GM18505 (cell line): ENCODE data around the gene SERPINA9.

Experiments
- ATAC-seq: cut with Tn5 transposase; IDR thresholded peaks from one replicate; pipeline ENCODE4 v1.9.1; 2021; ENCODE audit not compliant: unreplicated experiment
- POLR2A ChIP-seq: IDR thresholded peaks from 4 replicates; pipeline ENCODE4 v1.6.1; 2011; ENCODE audit warnings: borderline replicate concordance; ENCODE audit not compliant: insufficient read depth, insufficient read length; ENCODE audit errors: extremely low read depth

Gene SERPINA9

DNA sequence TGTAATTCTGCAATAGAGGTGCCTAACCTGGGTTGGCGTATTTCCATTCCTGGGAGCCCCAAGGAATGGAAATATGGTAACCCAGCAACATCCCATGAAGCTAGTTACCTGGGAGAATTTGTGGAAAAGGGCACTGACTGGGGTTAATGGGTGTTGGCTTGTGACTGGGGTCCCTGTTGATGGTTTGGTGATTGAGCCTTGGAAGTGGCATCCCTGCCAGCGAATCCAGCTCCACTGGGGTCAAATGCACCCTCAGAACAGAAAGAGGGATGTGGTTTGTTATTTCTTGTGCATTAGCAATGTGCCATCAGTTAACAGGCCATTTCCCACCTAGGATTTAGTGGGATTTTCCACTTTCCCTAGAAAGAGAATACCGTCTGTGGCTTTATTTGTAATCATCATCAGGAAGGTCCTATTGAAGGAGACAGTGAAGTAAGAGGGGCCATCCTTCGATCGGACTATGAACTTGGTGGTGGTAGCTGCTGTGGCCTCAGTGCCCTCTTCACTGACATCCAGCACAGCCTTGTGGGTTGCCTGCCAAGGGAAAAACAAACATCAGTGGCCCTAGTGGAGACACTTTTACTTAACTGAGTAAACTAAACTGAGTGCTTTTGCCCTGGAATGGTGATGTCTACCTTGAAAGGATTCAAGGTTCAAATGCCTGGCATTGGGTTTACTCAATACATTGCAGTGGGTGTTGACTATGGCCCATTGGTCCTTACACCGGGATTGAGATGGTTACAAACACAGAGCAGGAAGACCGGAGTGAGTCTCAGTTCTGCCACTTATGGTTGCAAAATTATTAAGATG is 13.0 kb downstream of the SERPINA9 start:
- no peak for ATAC-seq
- no peak for TF ChIP-seq POLR2A

DNA sequence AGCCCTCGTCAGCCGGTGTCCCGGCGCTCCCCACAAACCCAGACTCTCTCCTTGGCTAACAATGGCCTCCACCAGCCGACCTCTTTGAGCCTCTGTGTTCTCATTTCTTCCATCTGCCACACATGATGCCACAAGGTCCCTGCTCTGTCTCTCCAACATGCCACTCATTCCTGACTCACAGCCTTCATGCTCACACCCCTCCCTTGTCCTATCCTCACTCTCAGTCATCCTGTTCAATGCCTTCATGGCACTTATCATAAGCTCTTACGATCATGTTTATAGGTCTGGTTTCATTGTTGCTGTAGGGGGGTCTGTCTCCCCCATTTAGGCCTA is 13.8 kb downstream of the SERPINA9 start:
- TF ChIP-seq POLR2A = no peak
- ATAC-seq = no peak

DNA sequence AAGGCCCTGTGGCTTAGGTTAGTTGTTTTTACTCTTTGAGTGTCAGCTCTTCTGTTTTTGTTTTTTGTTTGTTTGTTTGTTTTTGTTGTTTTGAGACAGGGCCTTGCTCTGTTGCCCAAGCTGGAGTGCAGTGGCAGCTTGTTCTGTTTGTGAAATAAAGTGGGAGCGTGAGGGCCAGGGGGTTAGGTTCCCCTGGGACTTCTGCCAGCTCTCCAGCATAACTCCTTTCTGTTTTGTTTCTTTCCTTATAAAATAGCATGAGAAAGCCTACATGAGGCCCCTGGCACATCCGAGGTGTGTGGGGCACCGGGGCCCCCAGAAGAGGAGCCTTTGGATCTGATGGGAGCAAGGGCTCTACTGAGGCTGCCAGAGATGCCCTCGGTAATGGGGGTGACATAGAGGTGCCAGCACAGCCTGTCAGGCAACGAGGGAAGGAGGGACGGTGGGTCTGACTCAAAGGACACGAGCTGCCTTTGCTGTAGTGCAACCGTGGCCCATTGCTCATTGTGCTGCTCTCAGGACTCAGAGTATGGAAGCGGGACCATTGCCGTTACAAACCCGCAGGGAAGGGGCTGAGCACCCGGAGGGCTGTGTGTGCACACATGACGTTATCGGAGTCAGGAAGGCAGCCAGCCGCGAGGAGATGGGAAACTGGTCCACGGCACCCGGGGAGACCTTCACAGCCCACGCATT is 14.3 kb downstream of the SERPINA9 start:
- TF ChIP-seq POLR2A = no peak
- no peak for ATAC-seq

DNA sequence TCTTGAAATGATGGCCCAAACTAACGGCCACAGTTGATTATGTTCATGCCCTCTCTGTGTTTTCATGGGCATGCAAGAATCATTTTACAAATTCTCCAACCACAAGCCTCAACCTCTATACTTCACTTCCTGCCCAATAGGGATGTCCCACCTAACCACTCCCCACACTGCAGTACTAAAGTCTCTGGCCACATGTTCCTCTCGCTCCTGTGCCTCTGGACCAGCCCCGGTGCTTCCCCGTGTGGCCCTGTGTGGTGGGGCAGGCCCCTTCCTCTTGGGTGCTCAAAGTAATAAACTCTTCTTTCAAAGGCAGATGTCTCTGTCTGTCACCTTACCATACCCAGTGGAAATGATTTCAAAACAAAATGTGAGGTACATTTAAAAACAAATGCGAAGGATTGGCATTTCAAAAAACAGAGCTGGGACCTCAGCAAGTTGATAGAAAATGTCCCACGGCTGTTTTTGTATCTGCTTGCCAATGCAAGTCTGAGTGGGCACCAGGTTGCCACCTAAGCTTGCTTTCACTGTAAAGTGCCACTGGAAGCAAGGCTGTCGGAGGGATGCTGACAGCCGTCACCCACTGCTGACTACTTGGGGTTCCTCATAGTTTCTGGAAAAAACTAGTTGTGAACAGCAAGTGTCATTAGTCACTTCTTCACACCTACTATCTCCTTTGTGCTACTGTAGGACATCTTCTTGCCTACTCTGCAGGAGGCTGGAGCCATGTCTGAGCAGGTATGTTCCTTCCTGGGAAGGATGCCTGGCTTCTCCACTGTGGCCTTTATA is 15.2 kb downstream of the SERPINA9 start:
- no peak for ATAC-seq
- no peak for TF ChIP-seq POLR2A

DNA sequence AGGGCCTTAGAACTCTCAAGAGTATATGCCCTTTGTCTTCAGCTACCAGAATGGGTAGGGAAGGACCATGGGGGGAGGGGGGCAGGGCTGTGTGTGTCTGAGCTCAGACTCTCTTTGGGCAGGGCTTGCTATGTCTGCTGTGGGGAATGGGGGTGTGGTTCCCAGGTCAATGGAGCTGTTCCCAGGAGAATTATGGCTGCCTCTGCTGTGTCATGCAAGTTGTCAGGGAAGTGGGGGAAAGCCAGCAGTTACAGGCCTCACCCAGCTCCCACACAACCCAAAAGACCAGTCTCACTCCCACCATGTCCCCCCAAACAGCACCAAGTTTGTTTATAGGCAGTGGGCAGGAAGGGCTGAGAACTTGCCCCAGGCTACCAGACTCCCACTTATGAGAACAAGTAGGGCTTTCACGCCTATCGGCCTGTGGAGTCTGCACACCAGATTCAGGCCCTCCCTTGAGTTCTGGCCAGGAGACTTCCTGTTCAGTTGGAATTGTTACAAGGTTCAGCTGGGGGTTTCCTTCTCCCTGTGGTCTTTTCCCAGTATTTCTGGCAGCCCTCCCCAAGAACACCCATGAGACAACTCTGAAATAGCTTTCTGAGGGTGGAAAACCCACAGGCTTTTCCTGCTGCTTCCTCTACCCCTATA is 17.3 kb downstream of the SERPINA9 start:
- TF ChIP-seq POLR2A = no peak

DNA sequence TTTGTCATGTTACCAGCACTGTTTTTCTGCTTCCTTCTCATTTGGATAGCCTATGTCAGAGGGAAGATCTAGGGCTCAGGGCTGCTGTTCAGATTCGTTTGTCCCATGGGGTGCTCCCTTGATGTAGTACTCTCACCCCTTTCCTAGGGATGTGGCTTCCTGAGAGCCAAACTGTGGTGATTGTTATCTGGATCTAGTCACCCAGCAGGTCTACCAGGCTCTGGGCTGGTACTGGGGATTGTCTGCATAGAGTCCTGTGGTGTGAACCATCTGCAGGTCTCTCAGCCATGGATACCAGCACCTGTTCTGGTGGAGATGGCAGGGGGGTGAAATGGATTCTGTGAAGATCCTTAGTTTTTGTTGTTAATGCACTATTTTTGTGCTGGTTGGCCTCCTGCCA is 17.9 kb downstream of the SERPINA9 start:
- ATAC-seq = no peak
- no peak for TF ChIP-seq POLR2A

More for the DNA sequence above, 17.3 kb downstream of the SERPINA9 start:
- no peak for ATAC-seq

DNA sequence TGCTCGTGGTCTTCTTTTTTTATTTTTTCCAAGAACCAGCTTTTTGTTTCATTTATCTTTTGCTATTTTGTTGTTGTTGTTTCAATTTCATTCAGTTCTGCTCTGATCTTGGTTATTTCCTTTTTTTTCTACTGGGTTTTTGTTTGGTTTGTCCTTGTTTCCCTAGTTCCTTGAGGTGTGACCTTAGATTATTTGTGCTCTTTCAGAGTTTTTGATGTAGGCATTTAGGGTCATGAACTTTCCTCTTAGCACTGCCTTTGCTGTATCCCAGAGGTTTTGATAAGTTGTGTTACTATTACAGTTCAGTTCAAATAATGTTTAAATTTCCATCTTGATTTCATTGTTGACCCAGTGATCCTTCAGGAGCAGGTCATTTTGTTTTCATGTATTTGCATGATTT is 20.1 kb downstream of the SERPINA9 start:
- no peak for TF ChIP-seq POLR2A

DNA sequence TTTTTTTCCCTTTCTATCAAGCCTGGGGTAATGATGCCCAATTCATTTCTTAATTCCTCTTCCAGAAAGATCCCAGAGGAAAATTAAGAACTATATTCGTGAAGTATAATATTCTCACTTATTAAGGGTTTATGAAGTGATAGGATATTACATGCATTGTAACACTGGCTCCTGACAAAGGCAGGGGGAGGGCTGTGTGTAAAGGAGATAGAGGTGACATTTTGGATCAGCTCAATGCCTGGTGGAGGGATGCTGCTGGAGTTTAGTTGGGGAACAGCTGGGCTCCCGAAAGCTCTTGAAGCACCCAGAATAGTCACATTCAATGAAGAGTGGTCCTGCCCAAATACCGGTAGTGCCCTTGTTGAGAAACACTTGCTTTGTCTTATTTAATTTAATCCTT is 24.2 kb downstream of the SERPINA9 start:
- no peak for ATAC-seq
- TF ChIP-seq POLR2A = no peak

More for the DNA sequence above, 20.1 kb downstream of the SERPINA9 start:
- no peak for ATAC-seq

DNA sequence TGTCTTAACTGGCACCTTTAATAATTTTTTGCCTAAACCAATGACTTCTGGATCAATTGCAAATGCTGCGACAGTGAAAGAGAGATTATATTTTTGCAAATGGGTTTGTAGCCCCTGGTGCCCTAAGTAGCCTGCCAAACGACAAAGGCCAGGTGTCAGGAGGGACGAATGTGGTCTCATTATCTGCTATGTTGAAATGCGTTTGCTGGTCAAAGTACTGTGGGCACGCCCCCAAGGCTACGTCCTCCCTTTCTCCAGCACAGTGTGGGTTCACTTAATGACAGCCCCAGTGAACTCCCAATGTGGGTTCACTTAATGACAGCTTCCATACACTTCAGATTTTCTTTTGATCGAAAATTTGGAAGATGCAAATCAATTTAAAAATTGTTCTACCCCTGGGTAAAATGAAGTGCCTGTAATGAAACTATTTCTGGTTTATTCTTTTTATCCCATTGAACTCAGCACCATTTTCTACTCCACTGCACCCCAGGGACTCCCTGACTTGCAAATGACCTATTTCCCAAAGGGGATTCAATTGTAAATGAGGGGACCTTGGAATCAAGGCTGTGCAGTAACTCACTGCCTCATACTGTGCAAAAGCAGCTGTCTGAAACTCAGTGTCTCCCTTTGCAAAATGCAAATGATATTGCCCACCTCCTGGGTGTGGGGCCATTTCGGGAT is 24.8 kb downstream of the SERPINA9 start:
- ATAC-seq = no peak
- TF ChIP-seq POLR2A = no peak

DNA sequence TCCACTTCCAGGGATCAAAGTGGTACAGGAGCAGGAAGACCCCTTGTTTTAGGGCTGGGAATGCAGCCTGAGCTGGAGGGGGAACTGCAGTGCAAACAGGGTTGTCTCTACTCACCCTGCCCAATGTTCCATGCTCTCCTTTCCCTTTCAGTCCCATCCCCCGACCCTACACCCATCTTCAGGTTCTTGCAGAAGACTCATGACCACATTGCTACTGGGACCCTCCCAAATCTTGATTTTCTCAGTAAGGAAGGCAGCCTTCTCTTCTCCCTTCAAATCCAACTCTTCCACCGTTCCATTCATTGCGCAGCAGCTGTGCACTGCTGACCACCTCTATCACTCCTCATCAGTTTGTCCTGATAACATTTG is 25.3 kb downstream of the SERPINA9 start:
- no peak for ATAC-seq
- no peak for TF ChIP-seq POLR2A

DNA sequence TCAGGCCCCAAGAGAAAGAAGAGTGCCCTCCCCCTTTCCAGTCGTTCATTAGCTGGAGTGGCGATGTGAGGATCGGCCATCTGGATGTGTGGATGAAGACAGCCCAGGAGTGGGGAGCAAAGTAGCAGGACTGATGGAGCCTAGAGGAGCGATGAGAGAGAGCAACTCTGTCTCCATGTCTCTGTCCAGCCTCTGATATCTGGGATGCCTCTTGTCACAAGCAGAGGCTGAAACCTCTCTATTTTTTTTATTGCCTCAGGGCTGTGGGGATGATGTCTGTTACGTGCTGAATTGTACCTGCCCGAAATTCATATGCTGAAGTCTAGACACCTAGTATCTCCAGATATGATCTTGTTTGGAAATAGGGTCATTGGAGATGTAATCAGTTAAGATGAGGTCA is 26.1 kb downstream of the SERPINA9 start:
- no peak for TF ChIP-seq POLR2A
- no peak for ATAC-seq

DNA sequence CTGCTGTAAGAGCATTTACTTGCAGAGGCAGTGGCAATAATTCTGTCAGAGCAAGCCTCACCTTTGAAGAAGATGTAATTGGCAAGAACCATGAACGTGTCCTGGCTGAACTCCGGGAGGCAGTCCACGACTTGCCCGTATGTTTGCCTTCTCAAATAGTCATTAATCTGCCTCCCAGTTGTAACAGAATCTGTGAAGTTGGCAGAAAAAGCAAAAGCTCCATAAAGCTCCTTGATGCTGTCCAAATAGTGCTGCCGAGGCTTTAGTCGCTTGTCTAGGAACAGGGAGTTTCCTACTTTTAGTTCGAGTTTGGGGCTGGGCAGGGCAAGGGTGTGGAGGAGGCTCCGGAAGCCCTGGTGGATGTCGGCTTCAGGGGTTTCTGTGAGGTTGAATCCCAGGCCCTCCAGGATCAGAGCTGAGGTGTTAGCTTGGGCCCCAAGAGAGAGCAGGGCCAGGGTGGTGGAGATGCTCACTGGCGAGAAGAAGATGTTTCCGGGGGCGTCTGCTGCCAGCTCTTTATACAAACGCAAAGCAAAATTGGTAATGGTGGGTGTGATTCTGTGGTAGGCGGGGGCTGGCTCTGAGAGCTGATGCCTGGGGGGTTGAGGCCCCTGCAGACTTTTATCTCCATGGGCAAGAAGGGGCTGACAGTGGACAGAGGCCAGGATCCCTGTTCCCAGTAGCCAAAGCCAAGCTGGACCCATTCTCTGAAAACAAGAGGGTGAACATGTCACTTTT is 27.8 kb downstream of the SERPINA9 start:
- TF ChIP-seq POLR2A = no peak

DNA sequence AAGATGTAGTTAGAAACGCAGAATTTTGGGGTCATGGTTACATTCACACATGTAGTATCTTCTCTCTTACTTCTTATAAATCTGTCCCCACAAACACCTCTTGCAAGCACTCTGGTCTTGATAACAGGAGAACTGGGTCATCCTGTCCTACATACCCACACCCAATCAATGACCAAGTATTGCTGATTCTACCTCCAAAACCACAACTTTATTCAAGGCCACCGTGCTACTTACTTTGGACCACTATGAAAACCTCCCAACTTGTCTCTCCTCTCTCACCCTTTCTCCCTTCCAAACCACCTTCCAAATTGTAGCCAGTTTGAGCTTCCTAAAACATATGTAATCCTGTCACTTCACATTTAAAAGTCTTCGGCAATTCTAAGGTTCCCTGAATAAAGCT is 28.8 kb downstream of the SERPINA9 start:
- no peak for ATAC-seq
- TF ChIP-seq POLR2A = no peak

More for the DNA sequence above, 27.8 kb downstream of the SERPINA9 start:
- ATAC-seq = no peak

DNA sequence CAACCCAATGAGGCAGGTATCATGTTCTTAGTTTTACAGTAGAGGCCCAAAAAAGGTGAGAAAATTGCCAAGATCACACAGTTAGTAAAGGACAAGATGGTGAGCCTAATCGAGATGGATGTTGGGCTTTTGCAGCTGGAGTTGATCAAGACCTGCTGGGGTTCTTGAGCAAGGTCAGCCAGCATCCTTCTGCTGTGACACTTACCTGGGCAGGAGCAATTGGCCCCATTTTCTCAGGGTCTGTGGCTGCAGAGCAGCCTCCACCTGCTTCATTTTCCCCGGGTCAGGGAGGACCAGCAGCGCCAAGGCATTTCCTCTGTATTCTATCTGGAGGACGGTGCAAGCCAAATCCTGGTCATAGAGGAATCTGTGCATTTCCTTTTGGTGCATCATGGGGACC is 29.9 kb downstream of the SERPINA9 start:
- ATAC-seq = no peak
- no peak for TF ChIP-seq POLR2A
